AG04449 (cell line): ENCODE measurements around the gene KAT8.
"Not testable (repeated sequence)": the region's sequence is repeated elsewhere in the genome, so short reads cannot be mapped to it uniquely, and the experiment has no call there.

ENCODE experiments used
- CTCF ChIA-PET: fragments of 350-600 bp; formaldehyde crosslinking; extraction: SDS; loops from one replicate; lab custom pipeline; 2021; ENCODE audit warnings: antibody characterized with exemption; lab: Yijun Ruan, JAX
- POLR2A ChIA-PET: fragments of 400-600, 350-600 bp; formaldehyde crosslinking; extraction: SDS; loops from one replicate; lab custom pipeline; 2020; ENCODE audit warnings: antibody characterized with exemption, inconsistent platforms; lab: Yijun Ruan, JAX
- DNase-seq: peaks from one replicate; pipeline ENCODE4 v3.0.0-alpha.2; 2010; ENCODE audit warnings: low read depth, low spot score
- H3K4me3 ChIP-seq: 2 replicates; pipeline ENCODE4 v1.5.1; 2011; ENCODE audit warnings: low read depth, mild to moderate bottlenecking, control low read depth, low read length
- TF ChIP-seq, protein P1 (sequence below): IDR thresholded peaks from one replicate; pipeline ENCODE4 v1.5.1; 2011; ENCODE audit warnings: mild to moderate bottlenecking, moderate library complexity, low read length, control low read depth, inconsistent platforms; ENCODE audit not compliant: insufficient read depth; ENCODE audit errors: missing control alignments

KAT8 gene

DNA sequence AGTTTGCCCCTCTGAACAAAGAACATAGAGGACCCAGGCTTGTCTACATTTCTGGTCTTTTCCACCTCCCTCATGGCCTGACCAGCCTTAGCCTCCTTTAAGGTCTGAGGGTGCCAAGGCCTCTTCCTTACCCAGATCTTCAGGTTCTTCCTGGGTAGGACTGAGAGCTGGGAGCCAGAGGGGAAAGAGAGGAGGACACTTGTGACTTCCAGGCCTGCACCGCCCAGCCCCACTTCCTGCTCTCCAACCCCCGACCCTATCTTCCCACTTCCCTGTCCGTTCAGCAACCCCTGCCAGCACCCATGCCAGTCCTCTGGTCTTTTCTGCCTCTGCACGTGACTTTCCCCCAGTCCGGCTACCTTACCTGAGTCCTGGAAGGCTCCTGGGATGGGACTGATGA lies 31.9 kb downstream of the KAT8 start:
- ChIA-PET POLR2A (no interaction called here), CTCF (interaction anchor here (1.1 kb wide), 1 partner anchor 195 kb away, joined by 5 read pairs; no protein-coding TSS in a partner anchor)
- no peak for DNase-seq
- TF ChIP-seq, protein P1, sequence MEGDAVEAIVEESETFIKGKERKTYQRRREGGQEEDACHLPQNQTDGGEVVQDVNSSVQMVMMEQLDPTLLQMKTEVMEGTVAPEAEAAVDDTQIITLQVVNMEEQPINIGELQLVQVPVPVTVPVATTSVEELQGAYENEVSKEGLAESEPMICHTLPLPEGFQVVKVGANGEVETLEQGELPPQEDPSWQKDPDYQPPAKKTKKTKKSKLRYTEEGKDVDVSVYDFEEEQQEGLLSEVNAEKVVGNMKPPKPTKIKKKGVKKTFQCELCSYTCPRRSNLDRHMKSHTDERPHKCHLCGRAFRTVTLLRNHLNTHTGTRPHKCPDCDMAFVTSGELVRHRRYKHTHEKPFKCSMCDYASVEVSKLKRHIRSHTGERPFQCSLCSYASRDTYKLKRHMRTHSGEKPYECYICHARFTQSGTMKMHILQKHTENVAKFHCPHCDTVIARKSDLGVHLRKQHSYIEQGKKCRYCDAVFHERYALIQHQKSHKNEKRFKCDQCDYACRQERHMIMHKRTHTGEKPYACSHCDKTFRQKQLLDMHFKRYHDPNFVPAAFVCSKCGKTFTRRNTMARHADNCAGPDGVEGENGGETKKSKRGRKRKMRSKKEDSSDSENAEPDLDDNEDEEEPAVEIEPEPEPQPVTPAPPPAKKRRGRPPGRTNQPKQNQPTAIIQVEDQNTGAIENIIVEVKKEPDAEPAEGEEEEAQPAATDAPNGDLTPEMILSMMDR = no peak
- no peak overlapping the region for H3K4me3 ChIP-seq

DNA sequence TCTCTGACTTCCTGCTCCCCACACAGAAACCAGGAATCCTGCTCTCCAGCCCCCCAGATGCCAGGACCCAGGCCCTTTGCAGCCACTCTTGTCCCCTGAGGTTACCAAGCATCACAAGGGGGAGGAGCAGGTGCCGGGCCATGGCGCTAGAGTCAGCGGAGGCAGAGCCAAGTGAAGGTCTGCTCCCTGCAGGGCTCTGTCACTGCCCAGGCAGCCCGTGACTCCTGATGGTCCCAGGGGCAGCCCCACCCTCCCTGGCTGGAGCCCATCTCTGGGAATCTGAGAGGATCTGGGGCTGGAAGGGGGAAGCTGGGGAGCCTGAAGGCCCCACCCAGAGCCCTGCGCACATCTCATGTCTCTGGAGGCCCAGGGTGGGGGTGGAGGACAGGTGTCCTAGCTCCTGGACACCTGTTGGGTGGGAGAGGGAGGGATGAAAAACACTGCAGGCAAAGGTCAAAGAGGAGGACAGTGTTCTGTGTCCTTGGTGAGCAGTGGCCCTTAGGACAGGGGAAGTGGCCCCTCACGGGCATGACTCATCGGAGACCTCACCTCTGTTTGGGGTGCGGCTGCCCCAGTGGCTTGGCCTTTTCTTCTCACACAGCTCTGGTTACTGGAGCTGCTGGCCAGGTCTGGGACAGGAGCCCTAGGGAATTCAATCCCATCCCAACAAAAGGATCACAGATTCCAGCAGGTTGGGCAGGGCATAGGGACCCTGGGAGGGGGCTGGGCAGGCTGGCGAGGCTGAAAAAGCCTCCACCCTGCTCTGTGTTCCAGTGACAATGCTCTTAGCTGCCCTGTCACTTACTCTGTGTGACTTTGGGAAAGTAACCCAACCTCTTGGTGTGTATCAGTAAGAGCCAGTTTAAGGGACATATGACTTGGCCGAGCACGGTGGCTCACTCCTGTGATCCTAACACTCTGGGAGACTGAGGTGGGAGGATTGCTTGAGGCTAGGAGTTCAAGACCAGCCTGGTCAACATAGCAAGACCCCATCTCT lies 32.7 kb downstream of the KAT8 start, which contains the start of gene PRSS36:
PRSS36 (minus strand) TSS at position 173 of the 997 bp plus-strand sequence; CDS start at position 142, 31 bp downstream.
- POLR2A ChIA-PET = no interaction called here
- TF ChIP-seq, protein P1 = no peak
- no peak for DNase-seq
- CTCF ChIA-PET = interaction anchor here (1.1 kb wide), 1 partner anchor 196 kb away, joined by 5 read pairs; no protein-coding TSS in a partner anchor
- no peak within 1 kb of the TSS for H3K4me3 ChIP-seq

GRCh38 chr16:31150976-31151375 lies 33.5 kb downstream of the KAT8 start:
- DNase-seq, POLR2A ChIA-PET, H3K4me3 ChIP-seq: not testable (repeated sequence)
- CTCF ChIA-PET = interaction anchor here (1.2 to 4.9 kb wide), 2 partner anchors 8 to 10 kb away, joined by 3 to 40 read pairs; no protein-coding TSS in a partner anchor

- ChIA-PET POLR2A (interaction anchor here (1.6 kb wide), 1 partner anchor 23 kb away, joined by 5 read pairs; the partner anchor contains the start of gene FUS), CTCF (interaction anchor here (0.6 to 6.9 kb wide), 7 partner anchors 10 to 286 kb away, joined by 3 to 101 read pairs (median 18); partner anchors contain the start of genes FUS and HSD3B7)
- H3K4me3 ChIP-seq = no peak overlapping the region
- DNase-seq = no peak
- TF ChIP-seq, protein P1 = no peak
Measured at GRCh38 chr16:31157136-31157535, 39.7 kb downstream of the KAT8 start.

GRCh38 chr16:31167315-31167714 lies 49.9 kb downstream of the KAT8 start:
- POLR2A ChIA-PET = interaction anchor here (1.4 kb wide), 1 partner anchor 13 kb away, joined by 3 read pairs; the partner anchor contains the start of gene FUS
- CTCF ChIA-PET = interaction anchor here (1.8 to 3.1 kb wide), 2 partner anchors 10 to 25 kb away, joined by 7 to 19 read pairs; no protein-coding TSS in a partner anchor
- no peak for DNase-seq
- no peak overlapping the region for H3K4me3 ChIP-seq
- TF ChIP-seq, protein P1 = no peak

DNA sequence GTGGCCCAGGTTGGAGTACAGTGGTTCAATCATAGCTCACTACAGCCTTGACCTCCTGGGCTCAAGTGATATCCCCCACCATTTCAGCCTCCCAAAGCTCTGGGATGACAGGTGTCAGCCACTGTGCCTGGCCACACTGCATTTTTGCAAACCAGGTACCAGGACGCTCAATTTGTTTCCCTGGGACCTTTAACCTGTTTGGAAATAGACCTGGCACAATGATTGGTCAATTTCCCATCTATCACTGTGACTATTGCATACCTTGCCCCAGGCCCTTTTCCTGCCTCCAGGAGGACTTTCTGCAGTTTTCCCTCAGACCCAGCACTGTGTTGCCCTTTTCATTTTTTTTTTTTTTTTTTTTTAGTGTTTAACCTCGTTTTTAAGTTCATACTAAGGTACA lies 51.4 kb downstream of the KAT8 start:
- TF ChIP-seq, protein P1 = no peak
- POLR2A ChIA-PET = no interaction called here
- CTCF ChIA-PET = interaction anchor here (1.8 to 3.1 kb wide), 2 partner anchors 11 to 26 kb away, joined by 7 to 19 read pairs; no protein-coding TSS in a partner anchor
- no peak for DNase-seq
- no peak overlapping the region for H3K4me3 ChIP-seq

- DNase-seq, H3K4me3 ChIP-seq, POLR2A ChIA-PET, CTCF ChIA-PET: not testable (repeated sequence)
Measured at GRCh38 chr16:31170048-31170447, 52.6 kb downstream of the KAT8 start.
